HEK293 (cell line): ENCODE results near the gene PAM.

Experiments
- CTCF ChIA-PET: fragments of 350-600 bp; formaldehyde crosslinking; extraction: SDS; loops from one replicate; lab custom pipeline; 2021; ENCODE audit warnings: antibody characterized with exemption; lab: Yijun Ruan, JAX
- POLR2A ChIA-PET: fragments of 300-600 bp; formaldehyde crosslinking; extraction: SDS; loops from one replicate; lab custom pipeline; 2020; ENCODE audit warnings: antibody characterized with exemption, inconsistent platforms; lab: Yijun Ruan, JAX
- H3K27ac ChIP-seq: fragments of 200-500 bp; sonication (Bioruptor generic); 2 replicates; pipeline ENCODE4 v1.5.1; 2014; ENCODE audit warnings: low read depth, low read length, control low read depth, inconsistent platforms; ENCODE audit errors: extremely low read depth
- H3K36me3 ChIP-seq, 2 experiments: fragments of 200-500 bp in 1 of 2; sonication (Bioruptor generic) in 1 of 2; 1 replicate in 1 of 2; 2 replicates in 1 of 2; pipeline ENCODE4 v1.5.1; 2014 to 2017; ENCODE audit warnings: inconsistent platforms in 2 of 2, low read length in 2 of 2; ENCODE audit not compliant: control insufficient read depth in 2 of 2, insufficient read depth in 1 of 2
- H3K4me1 ChIP-seq: fragments of 200-500 bp; sonication (Bioruptor generic); 2 replicates; pipeline ENCODE4 v1.5.1; 2014; ENCODE audit warnings: mild to moderate bottlenecking, low read length, inconsistent platforms; ENCODE audit not compliant: control insufficient read depth, insufficient read depth
- H3K4me3 ChIP-seq: 2 replicates; pipeline ENCODE4 v1.5.1; 2011; ENCODE audit warnings: low read depth, mild to moderate bottlenecking, control low read depth, low read length, moderate library complexity
- H3K9me3 ChIP-seq: fragments of 200-500 bp; sonication (Bioruptor generic); 2 replicates; pipeline ENCODE4 v1.5.1; 2014; ENCODE audit warnings: low read depth, low read length, inconsistent platforms; ENCODE audit not compliant: control insufficient read depth, insufficient read depth
- KLF10 ChIP-seq: fragments of 450-650 bp; IDR thresholded peaks from 2 replicates; pipeline ENCODE4 v1.5.1; 2018; ENCODE audit warnings: missing biosample characterization, mild to moderate bottlenecking, missing genetic modification characterization
- SP2 ChIP-seq: fragments of 450-650 bp; formaldehyde crosslinking; IDR thresholded peaks from 2 replicates; pipeline ENCODE4 v1.5.1; 2016; ENCODE audit warnings: missing biosample characterization, missing genetic modification characterization
- TCF7L2 ChIP-seq: IDR thresholded peaks from 2 replicates; pipeline ENCODE4 v1.6.1; 2011; ENCODE audit warnings: low read depth, mild to moderate bottlenecking, inconsistent platforms, low read length, moderate library complexity, borderline replicate concordance
- ZBTB21 ChIP-seq: fragments of 450-650 bp; formaldehyde crosslinking; IDR thresholded peaks from 2 replicates; pipeline ENCODE4 v1.5.1; 2017; ENCODE audit warnings: missing biosample characterization, missing genetic modification characterization
- ZNF140 ChIP-seq: fragments of 450-650 bp; formaldehyde crosslinking; IDR thresholded peaks from 2 replicates; pipeline ENCODE4 v1.5.1; 2016; ENCODE audit warnings: missing biosample characterization, missing genetic modification characterization
- ZNF202 ChIP-seq: fragments of 450-650 bp; formaldehyde crosslinking; IDR thresholded peaks from 2 replicates; pipeline ENCODE4 v1.5.1; 2016; ENCODE audit warnings: missing biosample characterization, missing genetic modification characterization, borderline replicate concordance
- ZNF223 ChIP-seq: fragments of 450-650 bp; formaldehyde crosslinking; IDR thresholded peaks from 2 replicates; pipeline ENCODE4 v1.5.1; 2016; ENCODE audit warnings: missing biosample characterization, missing genetic modification characterization
- ZNF23 ChIP-seq: fragments of 450-650 bp; formaldehyde crosslinking; IDR thresholded peaks from 2 replicates; pipeline ENCODE4 v1.5.1; 2016; ENCODE audit warnings: missing biosample characterization, missing genetic modification characterization, borderline replicate concordance
- ZNF239 ChIP-seq: fragments of 450-650 bp; formaldehyde crosslinking; IDR thresholded peaks from 2 replicates; pipeline ENCODE4 v1.5.1; 2016; ENCODE audit warnings: missing biosample characterization, missing genetic modification characterization
- ZNF24 ChIP-seq: fragments of 450-650 bp; formaldehyde crosslinking; IDR thresholded peaks from 2 replicates; pipeline ENCODE4 v1.5.1; 2016; ENCODE audit warnings: missing biosample characterization, missing genetic modification characterization
- ZNF311 ChIP-seq: fragments of 450-650 bp; formaldehyde crosslinking; IDR thresholded peaks from 2 replicates; pipeline ENCODE4 v1.5.1; 2017; ENCODE audit warnings: missing biosample characterization, missing genetic modification characterization, borderline replicate concordance
- ZNF350 ChIP-seq: fragments of 450-650 bp; formaldehyde crosslinking; IDR thresholded peaks from 2 replicates; pipeline ENCODE4 v1.5.0; 2017; ENCODE audit warnings: missing biosample characterization, mild to moderate bottlenecking, missing genetic modification characterization
- ZNF354C ChIP-seq: fragments of 450-650 bp; formaldehyde crosslinking; IDR thresholded peaks from 2 replicates; pipeline ENCODE4 v1.5.1; 2016; ENCODE audit warnings: missing biosample characterization, missing genetic modification characterization, low read depth, borderline replicate concordance
- ZNF521 ChIP-seq: fragments of 450-650 bp; formaldehyde crosslinking; IDR thresholded peaks from 2 replicates; pipeline ENCODE4 v1.5.1; 2017; ENCODE audit warnings: missing biosample characterization, mild to moderate bottlenecking, missing genetic modification characterization
- ZNF529 ChIP-seq: fragments of 450-650 bp; formaldehyde crosslinking; IDR thresholded peaks from 2 replicates; pipeline ENCODE4 v1.5.1; 2017; ENCODE audit warnings: missing genetic modification characterization, missing biosample characterization; ENCODE audit not compliant: insufficient replicate concordance
- ZNF561 ChIP-seq: fragments of 450-650 bp; IDR thresholded peaks from 2 replicates; pipeline ENCODE4 v1.5.1; 2018; ENCODE audit warnings: missing biosample characterization, missing genetic modification characterization, borderline replicate concordance
- ZNF600 ChIP-seq: fragments of 450-650 bp; formaldehyde crosslinking; IDR thresholded peaks from 2 replicates; pipeline ENCODE4 v1.5.1; 2016; ENCODE audit warnings: missing biosample characterization, missing genetic modification characterization
- ZNF664 ChIP-seq: fragments of 450-650 bp; formaldehyde crosslinking; IDR thresholded peaks from 2 replicates; pipeline ENCODE4 v1.5.1; 2016; ENCODE audit warnings: missing biosample characterization, missing genetic modification characterization
- ZNF707 ChIP-seq: fragments of 450-650 bp; formaldehyde crosslinking; IDR thresholded peaks from 2 replicates; pipeline ENCODE4 v1.5.1; 2016; ENCODE audit warnings: missing biosample characterization, missing genetic modification characterization
- ZNF776 ChIP-seq: fragments of 450-650 bp; formaldehyde crosslinking; IDR thresholded peaks from 2 replicates; pipeline ENCODE4 v1.5.0; 2017; ENCODE audit warnings: missing biosample characterization, missing genetic modification characterization, borderline replicate concordance
- TF ChIP-seq, protein P1 (sequence below): fragments of 450-650 bp; formaldehyde crosslinking; IDR thresholded peaks from 2 replicates; pipeline ENCODE4 v1.5.1; 2016; ENCODE audit warnings: missing biosample characterization, missing genetic modification characterization
- TF ChIP-seq, protein P2 (sequence below): fragments of 450-650 bp; IDR thresholded peaks from 2 replicates; pipeline ENCODE4 v1.5.1; 2018; ENCODE audit warnings: missing biosample characterization, missing genetic modification characterization
- TF ChIP-seq, protein P3 (sequence below): fragments of 450-650 bp; formaldehyde crosslinking; IDR thresholded peaks from 2 replicates; pipeline ENCODE4 v1.5.1; 2017; ENCODE audit warnings: missing biosample characterization, missing genetic modification characterization

PAM gene

DNA sequence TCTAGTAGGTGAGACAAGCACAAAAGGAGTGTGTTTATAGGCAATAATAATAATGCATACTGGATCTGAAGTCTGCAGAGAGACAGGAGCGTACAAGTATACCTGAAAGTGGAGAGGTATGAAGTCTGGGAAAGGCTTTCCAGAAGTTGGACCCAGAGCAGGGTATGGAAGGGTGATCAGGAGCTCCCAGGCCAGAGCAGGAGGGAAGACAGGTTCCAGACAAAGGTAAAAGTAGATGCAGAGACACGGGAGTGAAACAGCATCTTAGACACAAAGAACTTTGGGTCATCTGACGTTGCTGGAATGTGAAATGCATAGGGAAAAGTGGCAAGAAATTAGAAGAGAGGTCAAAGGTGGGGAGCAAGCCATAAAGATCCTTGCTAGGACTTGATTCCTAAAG lies 175.1 kb downstream of the PAM start:
- Histone ChIP-seq H3K4me3 (no peak overlapping the region), H3K36me3 (peaks cover 0 to 6% of the 10 kb centered on the region in 2 experiments; a peak in 1 of 3 replicates), H3K9me3 (no peaks in the 10 kb centered on the region), H3K27ac (no peak overlapping the region), H3K4me1 (no peaks in the 10 kb centered on the region)
- TF ChIP-seq KLF10 (tag by site-specific recombination) (no peak), ZNF600 (tag by site-specific recombination) (peak; percentile 81), ZNF223 (tag by site-specific recombination) (no peak)
- ChIA-PET POLR2A (no interaction called here), CTCF (interaction anchor here (1.2 kb wide), 1 partner anchor 35 kb away, joined by 3 read pairs; no protein-coding TSS in a partner anchor)

DNA sequence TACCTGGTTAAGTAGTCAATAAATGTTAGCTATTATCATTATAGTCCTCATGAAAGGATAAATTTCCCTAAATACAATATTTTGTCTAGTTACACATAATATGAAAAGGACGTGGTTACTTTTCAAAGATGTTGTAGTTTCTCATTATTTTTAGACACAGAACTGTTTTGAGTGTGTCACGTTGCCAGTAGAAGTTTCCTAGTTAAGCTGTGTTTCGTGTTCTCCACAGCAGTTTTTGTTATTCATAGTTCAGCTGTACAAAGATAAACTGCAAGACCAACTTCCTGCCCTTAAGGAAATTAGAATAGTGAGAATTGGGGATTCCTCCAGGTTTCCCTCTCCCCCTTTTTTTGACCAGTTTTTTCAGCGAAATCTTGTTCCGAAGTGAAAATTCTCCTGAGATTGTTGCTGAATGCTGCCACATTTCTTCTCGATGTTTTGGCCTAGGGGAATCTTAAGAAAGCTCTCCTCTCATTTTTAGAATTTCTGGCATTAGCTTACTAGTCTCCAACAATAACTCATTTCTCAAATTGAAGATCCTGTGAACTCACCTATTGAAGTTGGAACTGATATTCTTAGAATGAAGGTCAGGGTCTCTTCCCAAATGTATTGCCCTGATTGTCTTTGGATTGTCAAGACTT lies 176.1 kb downstream of the PAM start:
- no peak overlapping the region for H3K4me3 ChIP-seq
- ChIA-PET POLR2A (no interaction called here), CTCF (interaction anchor here (1.2 kb wide), 1 partner anchor 36 kb away, joined by 3 read pairs; no protein-coding TSS in a partner anchor)
- no peak for TF ChIP-seq ZNF707 (tag by site-specific recombination)
- no peak for TF ChIP-seq ZNF529 (tag by site-specific recombination)
- no peak for TF ChIP-seq ZNF350 (tag by site-specific recombination)
- TF ChIP-seq ZNF140 = no peak
- no peak for TF ChIP-seq SP2
- TF ChIP-seq ZNF202 (tag by site-specific recombination) = no peak
- TF ChIP-seq ZNF311 (tag by site-specific recombination) = no peak
- TF ChIP-seq ZNF521 (tag by site-specific recombination) = no peak
- no peak for TF ChIP-seq ZNF664 (tag by site-specific recombination)
- H3K27ac ChIP-seq = no peak overlapping the region
- H3K36me3 ChIP-seq = peaks cover 0 to 6% of the 10 kb centered on the region in 2 experiments; a peak in 1 of 3 replicates
- H3K9me3 ChIP-seq = no peaks in the 10 kb centered on the region
- no peaks in the 10 kb centered on the region for H3K4me1 ChIP-seq

DNA sequence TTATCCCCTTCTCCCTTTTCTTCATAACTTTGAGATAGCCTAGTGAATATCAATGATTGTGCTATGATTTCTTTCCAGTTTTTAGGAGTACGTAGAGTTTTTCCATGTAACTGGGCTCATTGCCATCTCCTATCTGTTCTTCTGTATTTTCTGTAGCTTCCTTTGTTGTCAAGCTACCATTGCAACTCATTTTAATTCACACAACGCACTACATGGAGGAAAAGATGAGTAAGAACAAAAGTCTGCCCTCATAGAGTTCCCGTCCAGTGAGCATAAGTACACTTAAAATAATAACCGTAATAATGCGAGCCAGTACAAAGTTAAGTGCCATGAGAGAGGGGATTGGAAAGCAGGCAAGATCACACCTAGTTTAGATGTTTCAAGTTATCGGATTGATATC lies 177.7 kb downstream of the PAM start:
- no peak for TF ChIP-seq ZNF23 (tag by site-specific recombination)
- TF ChIP-seq ZNF354C (tag by site-specific recombination) = no peak
- TF ChIP-seq, protein P1, sequence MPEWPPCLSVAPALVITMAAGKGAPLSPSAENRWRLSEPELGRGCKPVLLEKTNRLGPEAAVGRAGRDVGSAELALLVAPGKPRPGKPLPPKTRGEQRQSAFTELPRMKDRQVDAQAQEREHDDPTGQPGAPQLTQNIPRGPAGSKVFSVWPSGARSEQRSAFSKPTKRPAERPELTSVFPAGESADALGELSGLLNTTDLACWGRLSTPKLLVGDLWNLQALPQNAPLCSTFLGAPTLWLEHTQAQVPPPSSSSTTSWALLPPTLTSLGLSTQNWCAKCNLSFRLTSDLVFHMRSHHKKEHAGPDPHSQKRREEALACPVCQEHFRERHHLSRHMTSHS (tag by site-specific recombination) = no peak
- no peak for TF ChIP-seq ZNF239
- TF ChIP-seq ZNF776 (tag by site-specific recombination) = no peak
- no peak for TF ChIP-seq TCF7L2
- TF ChIP-seq, protein P2, sequence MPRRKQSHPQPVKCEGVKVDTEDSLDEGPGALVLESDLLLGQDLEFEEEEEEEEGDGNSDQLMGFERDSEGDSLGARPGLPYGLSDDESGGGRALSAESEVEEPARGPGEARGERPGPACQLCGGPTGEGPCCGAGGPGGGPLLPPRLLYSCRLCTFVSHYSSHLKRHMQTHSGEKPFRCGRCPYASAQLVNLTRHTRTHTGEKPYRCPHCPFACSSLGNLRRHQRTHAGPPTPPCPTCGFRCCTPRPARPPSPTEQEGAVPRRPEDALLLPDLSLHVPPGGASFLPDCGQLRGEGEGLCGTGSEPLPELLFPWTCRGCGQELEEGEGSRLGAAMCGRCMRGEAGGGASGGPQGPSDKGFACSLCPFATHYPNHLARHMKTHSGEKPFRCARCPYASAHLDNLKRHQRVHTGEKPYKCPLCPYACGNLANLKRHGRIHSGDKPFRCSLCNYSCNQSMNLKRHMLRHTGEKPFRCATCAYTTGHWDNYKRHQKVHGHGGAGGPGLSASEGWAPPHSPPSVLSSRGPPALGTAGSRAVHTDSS (tag by site-specific recombination) = no peak
- TF ChIP-seq, protein P3, sequence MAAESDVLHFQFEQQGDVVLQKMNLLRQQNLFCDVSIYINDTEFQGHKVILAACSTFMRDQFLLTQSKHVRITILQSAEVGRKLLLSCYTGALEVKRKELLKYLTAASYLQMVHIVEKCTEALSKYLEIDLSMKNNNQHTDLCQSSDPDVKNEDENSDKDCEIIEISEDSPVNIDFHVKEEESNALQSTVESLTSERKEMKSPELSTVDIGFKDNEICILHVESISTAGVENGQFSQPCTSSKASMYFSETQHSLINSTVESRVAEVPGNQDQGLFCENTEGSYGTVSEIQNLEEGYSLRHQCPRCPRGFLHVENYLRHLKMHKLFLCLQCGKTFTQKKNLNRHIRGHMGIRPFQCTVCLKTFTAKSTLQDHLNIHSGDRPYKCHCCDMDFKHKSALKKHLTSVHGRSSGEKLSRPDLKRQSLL = no peak
- no peak for TF ChIP-seq ZBTB21
- no peak for TF ChIP-seq ZNF24 (tag by site-specific recombination)
- no peak for TF ChIP-seq ZNF561 (tag by site-specific recombination)
- TF ChIP-seq, all 188 proteins: peak for 0
- Histone ChIP-seq H3K4me1 (no peaks in the 10 kb centered on the region), H3K27ac (no peak overlapping the region), H3K9me3 (no peaks in the 10 kb centered on the region), H3K4me3 (no peak overlapping the region), H3K36me3 (no peaks in the 10 kb centered on the region)
- POLR2A ChIA-PET = no interaction called here
- CTCF ChIA-PET = no interaction called here
